GM15510 (cell line): Measurements from ENCODE around the gene SMURF1.

Experiments used
- POLR2A ChIP-seq: IDR thresholded peaks from 3 replicates; pipeline ENCODE4 v1.6.1; 2011; ENCODE audit warnings: borderline replicate concordance; ENCODE audit not compliant: insufficient read length; ENCODE audit errors: extremely low read depth

Gene SMURF1

DNA sequence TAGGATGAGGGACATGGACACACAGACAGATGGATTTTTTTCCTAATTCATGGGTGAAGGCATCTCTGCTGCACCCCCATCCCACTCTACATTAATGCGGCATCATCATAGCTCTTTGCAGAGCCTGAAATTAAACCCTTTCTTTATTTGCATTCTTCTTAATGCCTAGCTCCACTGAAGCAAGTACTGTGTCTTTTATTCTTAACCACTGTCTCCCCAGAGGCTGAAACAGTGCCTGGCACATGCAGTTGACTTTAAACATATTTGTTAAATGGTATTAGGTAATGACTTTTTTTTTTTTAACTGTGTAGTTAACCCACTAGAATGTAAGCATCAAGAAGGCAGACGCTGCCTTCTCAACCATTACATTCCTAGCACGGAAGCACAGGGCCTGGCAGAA lies 73.5 kb downstream of the SMURF1 start:
- TF ChIP-seq POLR2A = no peak

DNA sequence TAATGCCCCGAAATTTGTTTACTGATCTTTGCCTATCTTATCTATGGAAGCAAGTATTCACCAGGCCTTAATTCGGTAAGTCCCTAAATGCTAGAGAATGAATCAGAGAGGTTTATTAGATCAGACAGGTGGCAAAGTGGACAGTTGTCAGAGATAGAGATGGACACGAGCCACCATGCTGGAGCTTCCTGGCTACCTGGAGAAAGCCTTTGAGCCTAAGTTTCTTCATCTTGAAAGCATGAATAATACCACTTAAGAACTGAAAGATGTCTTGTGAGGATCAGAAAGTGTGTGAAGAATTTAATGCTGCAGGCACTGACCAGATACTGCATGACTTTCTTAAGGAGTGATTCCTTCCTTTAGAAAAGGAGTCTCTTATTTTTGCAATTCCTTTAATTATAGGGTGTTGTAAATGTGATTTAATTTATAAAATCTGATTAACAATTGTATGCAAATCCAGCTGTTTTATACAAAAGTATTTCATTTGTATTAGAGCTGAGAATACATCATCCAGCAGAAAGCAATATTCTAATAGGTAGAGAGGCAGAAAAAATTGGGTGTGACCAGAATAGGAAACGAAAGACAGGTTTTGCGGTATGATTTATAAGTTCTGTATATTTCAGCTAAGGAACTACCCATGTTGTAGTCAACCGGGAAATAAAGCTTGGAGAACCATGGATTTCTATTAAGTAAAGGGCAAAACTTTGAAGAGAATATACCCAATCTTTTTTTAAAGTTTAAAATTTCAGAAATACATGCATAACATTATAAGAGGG lies 82.7 kb downstream of the SMURF1 start:
- no peak for TF ChIP-seq POLR2A

DNA sequence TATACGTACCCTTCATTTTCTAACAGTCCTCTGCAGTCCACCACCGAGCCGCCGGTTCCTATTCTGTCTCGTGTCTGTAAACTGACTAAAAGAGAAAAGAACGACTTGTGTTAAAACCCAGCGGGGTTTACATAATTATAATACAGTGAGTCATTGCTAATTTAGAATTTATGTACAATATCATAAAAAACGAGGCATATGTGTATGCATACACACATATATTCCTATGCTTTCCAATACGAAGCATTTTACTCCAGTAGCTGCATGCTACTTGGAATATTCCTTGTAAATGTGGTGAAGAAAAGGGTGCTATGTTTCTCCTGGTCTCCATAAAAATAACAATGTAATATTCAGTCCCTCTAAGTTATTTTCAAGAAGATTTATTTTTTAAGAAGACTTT lies 89.1 kb downstream of the SMURF1 start:
- TF ChIP-seq POLR2A = no peak

DNA sequence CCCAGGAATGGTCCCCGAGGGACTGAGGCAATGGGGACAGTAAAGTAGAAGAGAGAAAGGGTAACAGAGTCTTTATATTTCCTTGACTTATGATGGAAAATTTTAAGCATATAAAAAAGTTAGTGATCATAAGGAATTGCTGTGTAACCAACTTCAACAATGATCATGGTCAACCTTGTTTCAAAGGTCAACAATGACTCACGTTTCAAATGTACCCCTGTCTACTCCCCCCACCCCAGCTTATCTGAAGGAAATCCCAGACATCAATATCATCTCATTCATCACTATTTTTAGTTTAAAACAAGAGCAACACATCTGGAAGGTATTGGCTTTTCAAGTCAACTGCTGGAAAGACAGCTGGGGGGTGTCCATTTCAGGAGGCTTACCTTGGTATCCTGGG lies 92.9 kb downstream of the SMURF1 start:
- TF ChIP-seq POLR2A = no peak

GRCh38 chr7:99047526-99048077 lies 96.3 kb downstream of the SMURF1 start:
- TF ChIP-seq POLR2A = no peak

DNA sequence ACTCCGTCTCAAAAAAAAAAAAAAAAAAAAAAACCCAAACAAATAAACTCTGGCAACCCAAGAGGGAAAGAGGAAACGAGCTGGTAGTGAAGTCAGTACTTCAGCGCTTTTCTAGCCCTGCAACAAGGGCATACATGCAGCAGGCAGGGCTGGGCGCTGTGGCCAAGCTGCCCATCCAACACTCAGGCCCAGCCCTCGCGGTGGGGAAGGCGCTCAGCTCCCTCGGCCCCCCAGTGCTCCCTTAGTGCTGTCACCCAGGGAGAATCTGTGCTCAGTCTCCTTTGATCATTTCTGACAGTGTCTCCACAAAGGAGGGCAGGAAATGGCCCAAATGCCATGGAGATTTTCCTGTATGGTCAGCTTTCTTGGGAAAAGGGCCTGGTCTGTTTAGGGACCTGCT lies 97.2 kb downstream of the SMURF1 start:
- no peak for TF ChIP-seq POLR2A

GRCh38 chr7:99042957-99043356 lies 101.0 kb downstream of the SMURF1 start:
- TF ChIP-seq POLR2A = no peak

DNA sequence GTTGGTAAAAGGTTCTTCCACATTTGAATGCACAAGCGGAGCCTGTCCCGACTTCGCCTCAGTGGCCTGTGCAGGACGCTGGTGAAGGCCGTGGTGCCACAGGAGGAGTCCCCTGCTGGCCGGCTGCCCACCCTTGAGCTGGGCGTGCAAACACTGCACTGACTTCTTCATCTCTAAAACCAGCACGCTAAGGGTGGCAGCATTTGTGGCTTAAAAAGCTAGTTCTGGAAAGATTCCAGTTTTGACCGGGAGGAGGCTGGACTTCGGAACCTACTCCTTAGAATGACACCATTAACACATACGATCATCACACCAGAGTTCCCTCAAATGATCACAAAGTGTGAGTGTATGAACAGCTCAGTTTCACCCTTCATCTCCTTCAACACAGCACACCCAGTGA lies 102.4 kb downstream of the SMURF1 start:
- no peak for TF ChIP-seq POLR2A

GRCh38 chr7:99040104-99040958 lies 103.6 kb downstream of the SMURF1 start:
- no peak for TF ChIP-seq POLR2A

- TF ChIP-seq POLR2A = no peak
Observed at GRCh38 chr7:99039384-99039891, 104.5 kb downstream of the SMURF1 start.

DNA sequence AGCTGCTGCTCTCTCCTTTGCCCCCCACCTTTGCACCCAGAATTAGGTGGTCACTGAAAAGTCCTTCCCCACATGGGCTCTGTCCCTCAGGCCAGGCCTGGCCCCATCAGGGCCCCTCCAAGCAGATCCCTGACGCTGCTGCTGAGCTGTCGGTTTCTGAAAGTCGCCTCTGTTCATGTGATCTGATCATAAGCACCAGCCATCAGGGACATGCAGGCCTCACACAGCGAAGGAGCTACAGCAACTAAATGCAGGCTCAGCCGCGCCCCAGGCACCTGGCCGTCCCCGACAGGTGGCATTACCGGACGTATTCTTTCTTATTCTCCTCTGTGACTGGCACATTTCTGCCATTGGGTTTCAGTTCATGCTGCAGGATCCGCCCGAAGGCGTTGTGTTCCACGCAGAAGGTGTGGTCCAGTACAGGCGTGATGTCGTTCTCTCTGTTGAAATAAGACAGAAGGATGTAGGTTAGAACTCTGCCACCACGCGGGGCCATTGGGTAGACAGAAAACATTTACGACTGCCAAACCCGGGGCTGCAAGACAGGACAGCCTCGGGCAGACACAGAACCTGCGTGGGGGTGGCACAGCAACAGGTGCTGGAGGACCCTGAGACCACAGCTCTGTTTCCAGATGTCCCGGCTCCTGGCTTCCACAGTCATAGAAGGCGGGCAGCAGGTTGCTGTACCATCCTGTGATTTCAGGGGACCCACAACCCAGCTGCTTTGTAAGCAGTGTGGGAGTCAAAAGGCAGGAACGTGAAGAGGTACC lies 105.6 kb downstream of the SMURF1 start:
- no peak for TF ChIP-seq POLR2A

DNA sequence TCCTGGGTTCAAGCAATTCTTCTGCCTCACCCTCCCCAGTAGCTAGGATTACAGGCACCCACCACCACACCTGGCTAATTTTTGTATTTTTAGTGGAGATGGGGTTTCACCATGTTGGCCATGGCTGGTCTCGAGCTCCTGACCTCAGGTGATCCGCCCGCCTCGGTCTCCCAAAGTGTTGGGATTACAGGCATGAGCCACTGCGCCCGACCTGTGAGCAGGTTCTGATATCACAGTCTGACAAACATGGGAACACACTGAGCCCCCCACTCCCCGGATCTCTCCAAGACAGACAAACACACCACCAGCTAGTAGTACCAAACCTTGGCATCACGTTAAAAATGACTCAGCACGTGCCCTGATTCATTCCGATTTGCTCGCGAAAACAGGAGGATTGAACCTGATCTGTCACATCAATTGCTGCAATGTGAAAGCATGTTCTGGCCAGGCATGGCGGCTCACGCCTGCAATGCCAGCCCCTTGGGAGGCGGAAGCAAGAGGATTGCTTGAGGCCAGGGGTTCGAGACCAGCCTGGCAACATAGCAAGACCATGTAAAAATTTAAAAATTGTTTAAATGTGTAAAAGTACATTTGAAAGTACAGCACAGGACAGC lies 106.5 kb downstream of the SMURF1 start:
- no peak for TF ChIP-seq POLR2A

GRCh38 chr7:99036546-99037111 lies 107.3 kb downstream of the SMURF1 start:
- TF ChIP-seq POLR2A = no peak

DNA sequence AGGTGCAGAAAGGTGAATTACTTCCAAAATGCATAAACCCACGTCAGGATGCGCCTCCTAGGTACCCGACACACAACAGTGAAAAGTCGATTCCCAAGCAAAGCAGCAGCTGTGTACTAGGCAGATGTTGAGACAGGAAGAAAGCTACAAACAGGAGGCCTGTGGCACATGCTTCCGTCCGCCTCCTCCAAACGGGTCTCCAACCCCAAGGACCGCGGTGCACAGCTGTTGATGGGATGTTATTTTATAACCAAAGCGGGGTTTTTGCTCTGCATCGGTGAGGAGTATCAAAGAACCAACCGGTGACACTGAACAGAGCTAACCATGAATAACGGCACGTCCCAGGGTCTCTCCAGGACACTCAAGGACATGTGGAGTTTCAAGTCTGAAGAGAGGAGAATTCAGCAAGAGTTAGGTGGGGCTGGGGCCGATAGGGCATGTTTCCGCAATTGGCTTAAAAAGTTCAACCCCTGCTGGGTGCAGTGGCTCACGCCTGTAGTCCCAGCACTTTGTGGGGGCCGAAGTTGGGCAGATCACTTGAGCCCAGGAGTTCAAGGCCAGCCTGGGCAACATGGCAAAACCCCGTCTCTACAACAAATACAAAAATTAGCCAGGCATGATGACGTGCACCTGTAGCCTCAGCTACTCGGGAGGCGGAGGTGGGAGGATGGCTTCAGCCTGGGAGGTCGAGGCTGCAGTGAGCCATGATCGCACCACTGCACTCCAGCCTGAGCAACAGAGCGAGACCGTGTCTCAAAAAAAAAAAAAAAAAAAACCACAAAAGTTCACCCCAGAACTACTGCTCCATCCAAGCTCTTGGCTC lies 108.0 kb downstream of the SMURF1 start:
- no peak for TF ChIP-seq POLR2A
